ENCODE measurements around the gene IQCB1.
"Not testable (repeated sequence)": the region's sequence is repeated elsewhere in the genome, so short reads cannot be mapped to it uniquely, and the experiment has no call there.

IQCB1 gene

DNA sequence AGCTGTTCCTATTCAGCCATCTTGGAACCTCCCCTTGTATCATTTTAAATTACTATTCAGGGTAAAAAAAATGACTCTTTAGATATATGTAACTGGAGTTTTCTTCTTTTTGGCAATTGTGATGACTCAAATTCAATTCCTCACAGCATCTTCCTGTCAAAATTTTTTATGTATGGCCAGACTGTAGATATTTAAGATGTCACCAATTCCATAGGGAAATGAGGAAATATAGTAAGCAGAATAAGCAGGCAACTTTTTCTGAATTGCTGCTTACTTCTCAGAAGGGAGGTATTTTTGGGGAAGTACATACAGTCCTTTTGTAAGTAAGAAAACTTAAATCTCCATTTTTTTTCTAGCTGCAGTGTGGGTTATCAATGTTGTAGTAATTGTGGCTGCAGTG, 28.9 kb upstream of the IQCB1 start:
- in situ Hi-C loops (cut with MboI; ENCODE audit: low pct_unique_long_range_greater_than_20kb, low sequenced_read_pairs, unreplicated experiment): no loop called here
- TF ChIP-seq, protein P1, sequence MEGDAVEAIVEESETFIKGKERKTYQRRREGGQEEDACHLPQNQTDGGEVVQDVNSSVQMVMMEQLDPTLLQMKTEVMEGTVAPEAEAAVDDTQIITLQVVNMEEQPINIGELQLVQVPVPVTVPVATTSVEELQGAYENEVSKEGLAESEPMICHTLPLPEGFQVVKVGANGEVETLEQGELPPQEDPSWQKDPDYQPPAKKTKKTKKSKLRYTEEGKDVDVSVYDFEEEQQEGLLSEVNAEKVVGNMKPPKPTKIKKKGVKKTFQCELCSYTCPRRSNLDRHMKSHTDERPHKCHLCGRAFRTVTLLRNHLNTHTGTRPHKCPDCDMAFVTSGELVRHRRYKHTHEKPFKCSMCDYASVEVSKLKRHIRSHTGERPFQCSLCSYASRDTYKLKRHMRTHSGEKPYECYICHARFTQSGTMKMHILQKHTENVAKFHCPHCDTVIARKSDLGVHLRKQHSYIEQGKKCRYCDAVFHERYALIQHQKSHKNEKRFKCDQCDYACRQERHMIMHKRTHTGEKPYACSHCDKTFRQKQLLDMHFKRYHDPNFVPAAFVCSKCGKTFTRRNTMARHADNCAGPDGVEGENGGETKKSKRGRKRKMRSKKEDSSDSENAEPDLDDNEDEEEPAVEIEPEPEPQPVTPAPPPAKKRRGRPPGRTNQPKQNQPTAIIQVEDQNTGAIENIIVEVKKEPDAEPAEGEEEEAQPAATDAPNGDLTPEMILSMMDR (IDR thresholded peaks at IDR 0.05; ENCODE audit: extremely low read depth, insufficient read depth, missing control alignments): no peak

DNA sequence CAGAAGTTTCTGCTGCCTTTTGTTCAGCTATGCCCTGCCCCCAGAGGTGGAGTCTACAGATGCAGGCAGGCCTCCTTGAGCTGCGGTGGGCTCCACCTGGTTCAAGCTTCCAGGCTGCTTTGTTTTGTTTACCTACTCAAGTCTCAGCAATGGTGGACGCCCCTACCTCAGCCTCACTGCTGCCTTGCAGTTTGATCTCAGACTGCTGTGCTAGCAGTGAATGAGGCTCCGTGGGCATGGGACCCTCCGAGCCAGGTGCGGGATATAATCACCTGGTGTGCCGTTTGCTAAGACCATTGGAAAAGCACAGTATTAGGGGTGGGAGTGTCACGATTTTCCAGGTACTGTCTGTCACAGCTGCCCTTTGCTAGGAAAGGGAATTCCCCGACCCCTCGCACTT, 28.4 kb upstream of the IQCB1 start:
- DNase-seq (ENCODE audit: low spot score); in situ Hi-C loops (cut with MboI; ENCODE audit: low pct_unique_long_range_greater_than_20kb, low sequenced_read_pairs, unreplicated experiment): not testable (repeated sequence)

More for the DNA sequence above, 28.9 kb upstream of the IQCB1 start:
- DNase-seq (ENCODE audit: low spot score): no peak

DNA sequence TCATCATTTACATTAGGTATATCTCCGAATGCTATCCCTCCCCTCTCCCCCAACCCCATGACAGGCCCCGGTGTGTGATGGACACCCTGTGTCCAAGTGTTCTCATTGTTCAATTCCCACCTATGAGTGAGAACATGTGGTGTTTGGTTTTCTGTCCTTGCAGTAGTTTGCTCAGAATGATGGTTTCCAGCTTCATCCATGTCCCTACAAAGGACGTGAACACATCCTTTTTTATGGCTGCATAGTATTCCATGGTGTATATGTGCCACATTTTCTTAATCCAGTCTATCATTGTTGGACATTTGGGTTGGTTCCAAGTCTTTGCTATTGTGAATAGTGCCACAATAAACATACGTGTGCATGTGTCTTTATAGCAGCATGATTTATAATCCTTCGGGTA, 22.9 kb upstream of the IQCB1 start:
- DNase-seq (ENCODE audit: low spot score); in situ Hi-C loops (cut with MboI; ENCODE audit: low pct_unique_long_range_greater_than_20kb, low sequenced_read_pairs, unreplicated experiment): not testable (repeated sequence)

DNA sequence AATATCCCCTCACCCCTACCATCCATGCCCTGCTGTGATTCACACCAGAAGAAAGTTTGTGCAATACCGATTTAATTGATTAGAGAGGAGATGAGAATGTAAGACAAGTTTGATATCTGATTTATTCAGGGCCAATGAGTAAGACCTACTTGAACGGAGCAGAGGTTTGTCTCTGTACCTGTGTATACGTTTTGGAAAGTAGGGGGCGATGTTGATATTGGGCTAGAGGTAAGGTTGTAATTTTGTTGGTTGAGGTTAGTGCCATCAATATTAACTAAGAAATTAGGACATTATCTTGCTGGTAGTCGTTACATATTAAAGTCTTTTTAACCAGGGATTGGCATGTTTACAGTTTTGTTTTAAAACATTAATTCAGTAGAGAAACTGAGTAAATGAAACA, 20.7 kb upstream of the IQCB1 start:
- DNase-seq (ENCODE audit: low spot score): no peak
- TF ChIP-seq, protein P1 (IDR thresholded peaks at IDR 0.05; ENCODE audit: extremely low read depth, insufficient read depth, missing control alignments): peak; percentile 13
- in situ Hi-C loops (cut with MboI; ENCODE audit: low pct_unique_long_range_greater_than_20kb, low sequenced_read_pairs, unreplicated experiment): no loop called here

DNA sequence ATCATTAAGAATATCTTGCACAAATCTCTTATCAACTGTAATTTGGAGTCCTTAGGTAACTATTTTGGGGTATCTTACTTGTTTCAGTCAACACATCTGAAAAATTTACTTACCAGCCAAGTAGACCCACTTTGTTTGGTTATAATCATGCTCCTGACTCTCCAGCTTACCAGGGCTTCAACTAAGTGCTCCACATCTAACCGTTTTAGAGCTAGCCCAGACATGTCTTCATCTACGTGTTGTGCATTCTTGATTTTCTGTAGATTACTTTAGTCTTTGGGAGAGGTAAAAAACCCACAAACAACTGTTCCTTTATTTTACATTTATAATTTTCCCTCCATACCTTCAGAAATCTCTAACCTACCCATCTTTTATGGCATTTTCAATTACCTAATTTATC, 17.4 kb upstream of the IQCB1 start:
- in situ Hi-C loops (cut with MboI; ENCODE audit: low pct_unique_long_range_greater_than_20kb, low sequenced_read_pairs, unreplicated experiment): no loop called here
- DNase-seq (ENCODE audit: low spot score): no peak
- TF ChIP-seq, protein P1 (IDR thresholded peaks at IDR 0.05; ENCODE audit: extremely low read depth, insufficient read depth, missing control alignments): no peak

DNA sequence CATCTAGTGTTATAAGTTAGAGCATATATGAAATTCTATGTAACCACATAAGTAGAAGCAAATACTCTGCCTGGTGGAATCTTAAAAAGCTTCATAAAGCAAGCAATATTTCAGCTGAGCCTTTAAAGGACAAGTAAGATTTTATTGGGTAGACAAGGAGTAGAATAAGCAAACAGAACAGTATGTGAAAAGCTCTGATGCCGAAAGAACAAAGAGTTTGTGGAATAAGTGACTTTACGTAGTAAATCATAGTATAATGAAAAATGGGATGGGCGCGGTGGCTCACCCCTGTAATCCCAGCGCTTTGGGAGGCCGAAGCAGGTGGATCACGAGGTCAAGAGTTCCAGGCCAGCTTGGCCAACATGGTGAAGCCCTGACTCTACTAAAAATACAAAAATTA, 10.0 kb upstream of the IQCB1 start:
- DNase-seq (ENCODE audit: low spot score): no peak
- TF ChIP-seq, protein P1 (IDR thresholded peaks at IDR 0.05; ENCODE audit: extremely low read depth, insufficient read depth, missing control alignments): no peak
- in situ Hi-C loops (cut with MboI; ENCODE audit: low pct_unique_long_range_greater_than_20kb, low sequenced_read_pairs, unreplicated experiment): no loop called here

DNA sequence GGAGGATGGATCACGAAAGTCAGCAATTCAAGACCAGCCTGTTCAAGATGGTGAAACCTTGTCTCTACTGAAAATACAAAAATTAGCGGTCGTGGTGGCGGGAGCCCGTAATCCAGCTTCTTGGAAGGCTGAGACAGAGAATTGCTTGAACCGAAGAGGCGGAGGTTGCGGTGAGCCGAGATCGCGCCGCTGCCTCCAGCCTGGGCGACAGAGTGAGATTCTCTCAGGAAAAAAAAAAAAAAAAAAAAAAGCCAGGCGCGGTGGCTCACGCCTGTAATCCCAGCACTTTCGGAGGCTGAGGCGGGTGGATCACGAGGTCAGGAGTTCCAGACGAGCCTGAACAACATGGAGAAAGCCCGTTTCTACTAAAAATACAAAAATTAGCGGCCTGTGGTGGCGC, 5.1 kb upstream of the IQCB1 start:
- in situ Hi-C loops (cut with MboI; ENCODE audit: low pct_unique_long_range_greater_than_20kb, low sequenced_read_pairs, unreplicated experiment): no loop called here
- no peak for DNase-seq (ENCODE audit: low spot score)
- TF ChIP-seq, protein P1 (IDR thresholded peaks at IDR 0.05; ENCODE audit: extremely low read depth, insufficient read depth, missing control alignments): no peak

DNA sequence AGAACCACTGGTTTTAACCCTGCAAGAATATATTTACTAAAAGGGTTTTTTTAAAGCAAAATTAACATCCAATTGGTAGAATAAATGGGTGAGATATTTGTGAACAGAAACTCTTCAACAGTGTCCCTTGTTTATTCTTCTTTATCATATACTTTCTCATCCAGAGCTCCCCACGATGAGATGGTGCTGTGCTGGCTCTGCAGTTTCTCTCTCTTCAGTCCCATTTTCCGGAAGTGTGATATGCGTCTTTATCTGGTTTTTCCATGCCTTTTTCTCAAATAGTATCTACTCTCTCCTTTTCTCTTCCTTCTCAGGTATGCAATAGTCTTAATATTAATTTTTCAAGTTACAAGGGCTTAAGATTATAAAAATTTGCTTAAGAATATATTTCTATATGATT, 1.6 kb upstream of the IQCB1 start:
- DNase-seq (ENCODE audit: low spot score): no peak
- TF ChIP-seq, protein P1 (IDR thresholded peaks at IDR 0.05; ENCODE audit: extremely low read depth, insufficient read depth, missing control alignments): no peak
- in situ Hi-C loops (cut with MboI; ENCODE audit: low pct_unique_long_range_greater_than_20kb, low sequenced_read_pairs, unreplicated experiment): no loop called here

All from GM13977 (cell line).